GM18498 (cell line): ENCODE measurements around the gene JAM3.
A peak's percentile ranks its signal among the peaks of the same experiment; 100 is the strongest.
"Not testable (repeated sequence)": the region's sequence is repeated elsewhere in the genome, so short reads cannot be mapped to it uniquely, and the experiment has no call there.

Source experiments
- ATAC-seq: cut with Tn5 transposase; IDR thresholded peaks from one replicate; pipeline ENCODE4 v1.9.1; 2021; ENCODE audit warnings: mild to moderate bottlenecking, moderate library complexity; ENCODE audit not compliant: unreplicated experiment

JAM3 gene

DNA sequence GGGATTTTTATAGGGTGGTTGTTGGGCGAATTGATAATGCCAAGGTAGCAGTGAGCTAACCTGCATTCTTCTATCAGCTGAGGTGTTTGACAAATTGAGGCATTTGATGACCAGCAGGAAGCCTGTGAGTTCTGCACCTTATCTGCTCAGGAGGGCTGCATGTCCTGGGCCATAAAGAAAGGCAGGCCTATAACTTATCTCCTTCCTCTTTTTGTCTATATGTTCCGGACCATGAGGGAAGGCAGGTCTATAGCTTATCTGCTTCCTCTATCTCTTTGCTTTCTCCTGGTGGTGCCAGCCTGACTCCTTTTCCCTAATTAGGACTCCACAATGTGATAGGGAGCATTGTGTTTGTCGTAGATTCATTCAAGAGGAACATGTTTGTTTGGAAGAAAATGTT is 8.6 kb upstream of the JAM3 start:
- no peak for ATAC-seq

DNA sequence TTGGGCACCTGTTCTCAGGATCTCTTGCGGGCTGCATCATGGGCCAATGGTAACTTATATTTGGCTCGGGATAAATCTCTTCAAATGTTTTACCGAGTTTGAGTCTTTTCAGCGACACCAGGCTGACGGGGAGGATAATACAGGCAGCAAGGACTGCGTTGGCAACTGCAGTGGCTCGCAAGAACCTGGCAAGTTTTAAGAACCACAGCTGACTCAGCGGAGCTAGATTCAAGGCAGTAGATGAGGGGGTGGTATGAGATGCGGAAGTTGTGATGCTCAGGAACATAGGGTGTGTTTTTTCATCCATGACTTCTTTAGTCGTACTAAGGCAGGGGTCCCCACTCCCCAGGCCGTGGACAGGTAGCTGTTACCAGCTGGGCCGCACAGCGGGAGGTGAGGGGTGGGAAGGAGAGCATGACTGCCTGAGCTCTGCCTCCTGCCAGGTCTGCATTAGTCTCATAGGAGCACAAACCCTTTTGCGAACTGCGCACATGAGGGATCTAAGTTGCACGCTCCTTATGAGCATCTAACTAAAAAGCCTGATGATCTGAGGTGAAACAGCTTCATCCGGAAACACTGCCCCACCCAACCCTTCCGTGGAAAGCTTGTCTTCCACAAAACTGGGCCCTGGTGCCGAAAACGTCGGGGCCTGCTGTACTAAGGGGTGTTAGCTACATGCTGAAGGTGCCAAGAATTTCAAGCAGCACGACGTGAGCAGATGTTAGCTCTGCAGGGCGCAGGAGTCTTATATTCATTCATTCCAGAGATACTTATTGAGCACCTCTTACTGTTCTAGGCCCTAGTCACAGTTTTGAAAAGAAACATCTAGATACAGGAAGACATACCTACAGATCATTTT is 6.4 kb upstream of the JAM3 start:
- ATAC-seq = no peak

- ATAC-seq = no peak
These were observed 5.8 kb upstream of the JAM3 start for GRCh38 chr11:134063124-134063495.

GRCh38 chr11:134063991-134064747 is 4.7 kb upstream of the JAM3 start:
- no peak for ATAC-seq

DNA sequence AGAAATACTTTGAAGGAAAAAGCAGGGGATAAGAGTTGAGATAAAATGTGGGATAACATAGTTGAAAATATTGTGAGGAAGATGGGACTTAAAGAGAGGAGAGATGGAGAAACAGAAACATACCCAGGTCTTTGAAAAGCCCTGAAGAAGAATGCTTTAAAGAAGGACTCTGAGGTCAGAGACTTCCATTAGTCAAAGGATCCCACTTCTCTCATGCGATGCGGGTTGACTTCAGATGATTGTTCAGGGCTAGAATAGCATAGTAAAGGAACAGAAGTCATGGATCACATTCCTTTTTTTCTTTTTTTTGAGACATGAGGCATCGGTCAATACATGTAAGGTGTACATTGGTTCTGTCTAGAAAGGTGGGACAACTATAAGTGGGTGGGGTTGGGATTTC is 3.5 kb upstream of the JAM3 start:
- ATAC-seq = no peak

DNA sequence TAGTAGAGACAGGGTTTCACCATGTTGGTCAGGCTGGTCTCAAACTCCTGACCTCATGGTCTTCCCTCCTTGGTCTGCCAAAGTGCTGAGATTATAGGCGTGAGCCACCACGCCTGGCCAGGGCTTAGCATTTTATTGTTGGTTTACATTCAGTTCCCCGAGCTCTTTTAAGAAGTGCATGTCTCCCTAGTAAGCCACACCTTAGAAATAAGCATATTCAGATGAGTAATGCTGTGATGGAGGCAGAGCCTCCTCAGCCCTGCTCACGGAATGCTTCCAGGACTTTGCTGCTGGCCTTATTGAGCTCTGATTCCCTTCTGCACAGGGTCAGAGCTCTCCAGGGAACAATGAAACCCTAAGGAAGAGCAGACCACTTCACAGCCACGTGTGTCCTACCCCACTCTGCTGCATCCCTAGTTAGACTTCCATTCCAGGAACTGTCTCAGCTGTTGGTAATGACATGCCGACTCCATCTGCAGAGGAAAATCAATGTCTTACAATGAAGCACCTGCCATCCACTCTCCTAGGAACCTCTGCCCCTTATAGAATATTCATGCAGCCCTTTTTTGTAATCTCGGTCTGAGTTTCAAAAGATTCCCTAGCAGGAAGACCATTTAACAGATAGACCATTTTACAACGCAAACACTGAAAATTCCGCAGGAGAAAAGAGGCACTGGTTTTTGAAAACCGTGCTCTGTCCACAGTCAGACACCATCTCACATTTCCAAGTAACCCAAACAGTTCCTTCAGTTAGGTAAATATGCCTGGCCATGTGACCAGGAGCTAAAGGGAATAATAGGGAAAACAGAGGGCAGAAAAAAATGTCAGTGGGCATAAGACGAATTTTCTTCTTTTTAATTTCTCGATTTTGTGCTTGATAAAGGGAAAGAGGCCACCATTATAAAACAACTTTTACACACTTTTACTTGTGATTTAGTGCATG is 1.7 kb upstream of the JAM3 start:
- ATAC-seq = no peak

- no peak for ATAC-seq
These were observed 812 bp downstream of the JAM3 start for GRCh38 chr11:134069426-134070341.

DNA sequence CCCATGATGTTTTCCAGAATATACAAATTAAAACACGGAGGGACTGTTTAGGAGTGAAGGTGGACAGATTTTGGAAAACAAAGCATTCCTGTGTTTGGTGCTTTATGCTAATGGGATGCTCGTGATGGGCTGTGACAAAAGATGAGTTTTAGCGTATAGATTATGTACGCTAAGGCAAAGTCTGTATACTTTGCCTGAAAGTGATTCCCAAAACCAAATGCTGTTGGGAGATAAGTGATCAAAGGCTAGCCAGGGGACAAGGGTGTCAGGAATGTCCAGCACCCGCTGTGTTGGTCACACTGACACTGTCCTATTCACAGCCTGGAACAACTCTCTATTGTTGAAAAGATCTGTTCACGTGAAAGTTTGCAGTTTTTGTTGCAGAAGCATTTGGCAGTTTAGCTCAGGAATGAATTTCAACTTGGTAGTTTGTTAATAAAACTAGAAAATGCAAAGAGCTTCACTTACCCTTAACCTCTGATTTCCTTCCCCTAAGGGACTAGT is 1.5 kb downstream of the JAM3 start:
- ATAC-seq = no peak

DNA sequence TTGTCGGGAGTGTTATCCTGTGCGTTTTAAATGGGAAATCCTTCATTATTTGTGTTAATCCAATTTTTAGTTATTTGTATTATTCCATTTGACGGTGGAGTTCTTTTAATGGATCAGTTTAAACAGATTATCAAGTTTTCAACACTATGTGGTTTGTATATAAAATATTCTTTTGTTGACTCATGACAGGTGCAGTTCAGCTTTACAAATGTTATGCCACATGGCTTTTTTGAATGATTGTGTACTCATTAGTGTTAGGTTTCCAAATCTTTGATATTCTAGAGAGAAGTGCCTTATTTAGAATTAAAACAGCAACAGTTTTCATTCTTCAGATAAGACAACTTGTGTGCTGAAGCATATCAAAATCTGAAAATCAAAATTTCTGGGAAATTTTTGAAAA is 2.4 kb downstream of the JAM3 start:
- ATAC-seq = no peak

- ATAC-seq = no peak
These were observed 3.0 kb downstream of the JAM3 start for GRCh38 chr11:134071766-134072402.

DNA sequence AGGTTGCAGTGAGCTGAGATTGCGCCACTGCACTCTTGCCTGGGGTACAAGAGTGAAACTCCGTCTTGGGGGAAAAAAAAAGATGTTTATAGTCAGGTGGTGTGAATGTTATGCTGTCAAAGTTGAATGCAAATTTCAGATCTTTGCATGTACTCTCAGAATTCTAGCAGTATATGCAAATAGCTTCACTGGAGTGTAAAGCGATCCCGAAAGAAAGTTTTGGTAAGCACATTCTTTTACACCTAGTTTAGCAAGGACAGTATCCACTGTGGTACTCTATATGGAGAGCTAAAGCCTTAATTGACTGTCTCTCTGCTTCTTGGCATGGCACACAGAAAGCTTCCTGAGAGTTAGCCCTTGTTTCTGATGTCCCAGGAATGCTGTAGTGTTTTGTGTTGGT is 4.0 kb downstream of the JAM3 start:
- peak; percentile 60 for ATAC-seq

GRCh38 chr11:134074346-134074745 is 5.5 kb downstream of the JAM3 start:
- ATAC-seq = no peak

- ATAC-seq = no peak
These were observed 5.9 kb downstream of the JAM3 start for GRCh38 chr11:134074766-134075165.

DNA sequence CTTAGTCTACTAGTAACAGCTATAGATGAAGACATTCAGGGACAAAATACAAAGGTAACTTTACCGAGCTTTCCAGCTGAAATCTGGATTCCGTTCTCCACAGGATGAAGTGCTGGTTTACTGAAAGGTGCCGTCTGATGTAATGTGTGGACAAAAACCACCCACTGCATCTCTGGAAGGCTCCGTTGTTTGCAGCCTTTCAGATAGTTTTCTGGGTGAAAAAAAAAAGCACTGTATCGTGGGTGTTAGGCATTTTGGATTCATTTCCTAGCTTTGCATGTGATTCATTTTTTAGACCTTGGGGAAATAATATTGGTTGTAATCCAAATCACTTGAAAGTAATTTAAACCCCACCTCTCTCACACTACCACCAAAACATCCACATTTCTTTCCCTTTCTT is 10.4 kb downstream of the JAM3 start:
- no peak for ATAC-seq

- ATAC-seq = not testable (repeated sequence)
These were observed 12.4 kb downstream of the JAM3 start for GRCh38 chr11:134081258-134081657.

DNA sequence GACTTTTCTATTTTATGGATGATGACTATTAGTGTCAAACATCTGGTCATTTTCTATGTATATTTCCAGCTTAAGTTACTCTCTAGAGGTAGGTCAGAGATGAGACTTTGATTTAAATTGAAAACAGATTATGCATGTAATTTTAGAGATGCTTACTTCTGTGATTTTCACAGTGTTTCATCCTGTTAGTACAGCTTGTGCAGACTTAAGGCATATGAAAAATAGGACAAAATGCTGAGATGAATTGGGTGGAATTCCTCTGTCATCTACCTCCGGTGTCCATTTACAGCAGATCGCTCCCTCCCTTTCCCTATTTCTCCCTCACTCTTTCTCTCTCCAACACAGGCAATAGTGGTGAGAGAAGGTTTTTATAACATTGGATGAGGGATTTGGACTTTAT is 14.1 kb downstream of the JAM3 start:
- ATAC-seq = no peak

- no peak for ATAC-seq
These were observed 17.5 kb downstream of the JAM3 start for GRCh38 chr11:134086376-134086775.

- ATAC-seq = not testable (repeated sequence)
These were observed 23.1 kb downstream of the JAM3 start for GRCh38 chr11:134092006-134092405.

GRCh38 chr11:134097166-134097565 is 28.3 kb downstream of the JAM3 start:
- no peak for ATAC-seq
